Esophagus muscularis mucosa (tissue), 4 donors: Measurements from ENCODE around the gene ULK2. TPM values are rescaled to one million over a fixed set of nuclear protein-coding genes. Genes with fewer than 3 reads are reported as not detected.

ENCODE experiments used
- DNase-seq: peaks from one replicate; pipeline ENCODE4 v3.0.0-alpha.2; 2017; ENCODE audit errors: extremely low spot score
- H3K27ac ChIP-seq, 4 donors: fragments of 200-600 bp; sonication (generic); replicated peaks in 1 of 4; 1 replicate in 3 of 4; 2 replicates in 1 of 4; pipeline ENCODE4 v1.5.1; 2016 to 2019; ENCODE audit warnings: mild to moderate bottlenecking in 1 of 4
- H3K27me3 ChIP-seq, 4 donors: fragments of 200-600 bp; sonication (generic); one replicate each; pipeline versions ENCODE4 v1.5.1 to v1.6.0; 2016 to 2019
- H3K36me3 ChIP-seq, 4 donors: fragments of 200-600 bp; sonication (generic); one replicate each; pipeline ENCODE4 v1.5.1; 2016 to 2019
- H3K4me1 ChIP-seq, 4 donors: fragments of 200-600 bp; sonication (generic); one replicate each; pipeline ENCODE4 v1.5.1; 2016 to 2019
- H3K4me3 ChIP-seq, 4 donors: fragments of 200-600 bp; sonication (generic); 1 replicate in 2 of 4; 2 replicates in 2 of 4; pipeline ENCODE4 v1.5.1; 2016 to 2019; ENCODE audit warnings: mild to moderate bottlenecking in 4 of 4, moderate library complexity in 1 of 4
- H3K9me3 ChIP-seq, 4 donors: fragments of 200-600 bp; sonication (generic); 1 replicate in 3 of 4; 2 replicates in 1 of 4; pipeline ENCODE4 v1.5.1; 2016 to 2019
- EP300 ChIP-seq: sonication (generic); formaldehyde crosslinking; IDR thresholded peaks from one replicate; pipeline ENCODE4 v1.6.1; 2017; ENCODE audit warnings: antibody characterized with exemption
- POLR2A ChIP-seq: fragments of 450-650 bp; IDR thresholded peaks from one replicate; pipeline ENCODE4 v1.6.1; 2017; ENCODE audit warnings: antibody characterized with exemption, moderate library complexity, mild to moderate bottlenecking, low read depth
- POLR2AphosphoS5 ChIP-seq, 2 donors: sonication (generic); formaldehyde crosslinking; IDR thresholded peaks; one replicate each; pipeline ENCODE4 v1.6.1; 2017; ENCODE audit warnings: antibody characterized with exemption in 2 of 2
- WGBS: methylation state at CpG from one replicate; pipeline ENCODE4 v1.1.5; 2018; 5-methylcytosine and 5-hydroxymethylcytosine counted together
- intact Hi-C: fragments of 100-400 bp; cut with DNase I; formaldehyde crosslinking; loops from one replicate; pipeline ENCODE4 v1.15.1; 2023
- total RNA-seq, 4 donors: library from RNA; depleted of rRNA; stranded (reverse); fragments of >200 nt; gene quantifications; one replicate each; pipeline versions ENCODE4 v1.1.0 to v1.2.1, GENCODE V29; 2016
- TF ChIP-seq, protein P1 (sequence below), 3 experiments: fragments of 200-600 bp in 2 of 3; fragments of 450-650 bp in 1 of 3; sonication (generic) in 2 of 3; IDR thresholded peaks; one replicate each; pipeline ENCODE4 v1.5.1; 2017 to 2019; ENCODE audit warnings: antibody characterized with exemption in 3 of 3, mild to moderate bottlenecking in 2 of 3, moderate library complexity in 1 of 3

ULK2 gene
- total RNA-seq, 4 donors from 2014 or later, result 27.8 to 59.0 (median 43.1) TPM

DNA sequence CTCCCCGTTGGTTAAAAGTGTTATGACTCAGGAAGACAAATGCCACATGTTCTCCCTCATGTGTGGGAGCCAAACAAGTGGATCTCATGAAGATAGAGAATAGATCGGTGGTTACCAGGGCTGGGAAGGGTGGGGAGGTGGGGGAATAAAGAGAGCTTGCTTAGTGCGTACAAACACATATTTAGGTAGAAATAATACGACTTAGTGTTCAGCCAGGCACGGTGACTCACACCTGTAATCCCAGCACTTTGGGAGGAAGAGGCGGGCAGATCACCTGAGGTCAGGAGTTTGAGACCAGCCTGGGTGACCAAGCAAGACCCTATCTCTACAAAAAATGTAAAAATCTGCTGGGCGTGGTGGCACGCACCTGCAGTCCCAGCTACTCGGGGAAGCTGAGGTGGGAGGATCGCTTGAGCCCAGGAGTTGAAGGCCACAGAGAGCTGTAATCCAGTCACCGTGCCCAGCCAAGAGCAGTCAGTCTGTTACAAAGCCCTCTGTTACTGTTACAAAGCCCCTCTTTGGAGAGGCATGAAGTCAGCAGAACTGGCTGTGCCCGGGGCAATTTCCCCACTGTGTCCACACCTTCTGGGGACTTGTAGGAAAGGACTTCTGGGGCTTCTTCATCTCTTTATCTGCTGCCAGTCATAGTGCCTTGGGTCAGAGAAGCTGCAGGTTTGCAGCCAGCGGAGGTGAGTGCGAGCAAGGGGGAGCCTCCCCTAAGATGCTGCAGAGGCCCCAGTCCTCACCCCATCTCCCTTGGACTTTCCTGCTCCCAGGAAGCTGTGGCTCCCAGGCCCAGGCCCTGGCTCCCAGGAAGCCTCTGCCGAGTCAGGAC is 115.3 kb downstream of the ULK2 start:
- Histone ChIP-seq H3K4me3 (no peak overlapping the region), H3K27ac (peak overlapping the region in 3 of 4 donors; percentile 30 to 54 (median 53)), H3K9me3 (no peaks in the 10 kb centered on the region), H3K27me3 (peaks cover 0 to 15% (median 0%) of the 10 kb centered on the region in 4 donors), H3K36me3 (no peaks in the 10 kb centered on the region), H3K4me1 (peaks cover 0 to 14% (median 10%) of the 10 kb centered on the region in 4 donors)
- WGBS, result 88% methylated on average over 14 of the region's 15 CpGs
- no peak for DNase-seq
- intact Hi-C loops, result loop anchor here (5.0 kb wide), 1 partner anchor 100 kb away; no protein-coding TSS in a partner anchor
- TF ChIP-seq, protein P1, sequence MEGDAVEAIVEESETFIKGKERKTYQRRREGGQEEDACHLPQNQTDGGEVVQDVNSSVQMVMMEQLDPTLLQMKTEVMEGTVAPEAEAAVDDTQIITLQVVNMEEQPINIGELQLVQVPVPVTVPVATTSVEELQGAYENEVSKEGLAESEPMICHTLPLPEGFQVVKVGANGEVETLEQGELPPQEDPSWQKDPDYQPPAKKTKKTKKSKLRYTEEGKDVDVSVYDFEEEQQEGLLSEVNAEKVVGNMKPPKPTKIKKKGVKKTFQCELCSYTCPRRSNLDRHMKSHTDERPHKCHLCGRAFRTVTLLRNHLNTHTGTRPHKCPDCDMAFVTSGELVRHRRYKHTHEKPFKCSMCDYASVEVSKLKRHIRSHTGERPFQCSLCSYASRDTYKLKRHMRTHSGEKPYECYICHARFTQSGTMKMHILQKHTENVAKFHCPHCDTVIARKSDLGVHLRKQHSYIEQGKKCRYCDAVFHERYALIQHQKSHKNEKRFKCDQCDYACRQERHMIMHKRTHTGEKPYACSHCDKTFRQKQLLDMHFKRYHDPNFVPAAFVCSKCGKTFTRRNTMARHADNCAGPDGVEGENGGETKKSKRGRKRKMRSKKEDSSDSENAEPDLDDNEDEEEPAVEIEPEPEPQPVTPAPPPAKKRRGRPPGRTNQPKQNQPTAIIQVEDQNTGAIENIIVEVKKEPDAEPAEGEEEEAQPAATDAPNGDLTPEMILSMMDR (IDR thresholded peaks at IDR 0.05), result no peak
- no peak for TF ChIP-seq POLR2A
- TF ChIP-seq POLR2AphosphoS5 (IDR thresholded peaks at IDR 0.05), result no peak

- Histone ChIP-seq H3K27ac (no peak overlapping the region), H3K27me3 (peaks cover 0 to 16% (median 0%) of the 10 kb centered on the region in 4 donors), H3K4me3 (no peak overlapping the region), H3K36me3 (no peaks in the 10 kb centered on the region), H3K9me3 (no peaks in the 10 kb centered on the region), H3K4me1 (peaks cover 0 to 14% (median 10%) of the 10 kb centered on the region in 4 donors)
- TF ChIP-seq, protein P1 (IDR thresholded peaks at IDR 0.05), result no peak
- no peak for TF ChIP-seq EP300
- no peak for TF ChIP-seq POLR2AphosphoS5 (IDR thresholded peaks at IDR 0.05)
- TF ChIP-seq POLR2A, result no peak
- WGBS, result 82% methylated on average over 3 of the region's 3 CpGs
- intact Hi-C loops, result loop anchor here (5.0 kb wide), 1 partner anchor 99 kb away; no protein-coding TSS in a partner anchor
- DNase-seq, result no peak
Measured at GRCh38 chr17:19750835-19751234, 116.9 kb downstream of the ULK2 start.

GRCh38 chr17:19750020-19750572 is 117.6 kb downstream of the ULK2 start:
- intact Hi-C loops, result loop anchor here (5.0 kb wide), 1 partner anchor 98 kb away; no protein-coding TSS in a partner anchor
- Histone ChIP-seq H3K27ac (no peak overlapping the region), H3K27me3 (peaks cover 0 to 16% (median 0%) of the 10 kb centered on the region in 4 donors), H3K36me3 (no peaks in the 10 kb centered on the region), H3K4me3 (no peak overlapping the region), H3K9me3 (no peaks in the 10 kb centered on the region), H3K4me1 (peaks cover 6 to 21% (median 14%) of the 10 kb centered on the region in 4 donors)
- DNase-seq, result no peak
- 95% methylated on average over 9 of the region's 9 CpGs for WGBS
- TF ChIP-seq EP300, result no peak
- TF ChIP-seq, protein P1 (IDR thresholded peaks at IDR 0.05), result no peak
- TF ChIP-seq POLR2AphosphoS5 (IDR thresholded peaks at IDR 0.05), result no peak
- TF ChIP-seq POLR2A, result no peak

- no peak overlapping the region for H3K27ac ChIP-seq
- peaks cover 16 to 31% (median 21%) of the 10 kb centered on the region in 4 donors for H3K4me1 ChIP-seq
- intact Hi-C loops, result no loop called here
- no peak for DNase-seq
- WGBS, result 86% methylated on average over 13 of the region's 13 CpGs
- no peaks in the 10 kb centered on the region for H3K9me3 ChIP-seq
- no peaks in the 10 kb centered on the region for H3K36me3 ChIP-seq
- TF ChIP-seq EP300 (no peak), POLR2AphosphoS5 (IDR thresholded peaks at IDR 0.05) (no peak), POLR2A (no peak)
- TF ChIP-seq, protein P1 (IDR thresholded peaks at IDR 0.05), result no peak
- H3K27me3 ChIP-seq, result peaks cover 0 to 16% (median 0%) of the 10 kb centered on the region in 4 donors
- no peak overlapping the region for H3K4me3 ChIP-seq
Measured at GRCh38 chr17:19748807-19749193, 118.9 kb downstream of the ULK2 start.
